Central memory CD8-positive, alpha-beta T cell (primary cell): ENCODE data around the gene HELZ2.
"Not testable (repeated sequence)": the region's sequence is repeated elsewhere in the genome, so short reads cannot be mapped to it uniquely, and the experiment has no call there.

Experiments
- ATAC-seq: fragments of 150-1000 bp; cut with Tn5 transposase; replicated peaks from 2 replicates; pipeline ENCODE4 v1.10.0; 2022; ENCODE audit warnings: mild to moderate bottlenecking, moderate FRiP score, moderate number of reproducible peaks; ENCODE audit not compliant: poor library complexity, severe bottlenecking; ENCODE audit errors: extremely low read depth
- DNase-seq, 2 donors: peaks; one replicate each; pipeline ENCODE4 v3.0.0; 2021; ENCODE audit warnings: low spot score in 2 of 2
- H3K27ac Mint-ChIP-seq: one replicate; pipeline ENCODE4 v1.8.0; 2022; ENCODE audit warnings: low read depth, mild to moderate bottlenecking, moderate library complexity, mixed read lengths
- H3K27me3 Mint-ChIP-seq: one replicate; pipeline ENCODE4 v1.8.0; 2022; ENCODE audit warnings: mixed read lengths
- H3K36me3 Mint-ChIP-seq: one replicate; pipeline ENCODE4 v1.8.0; 2022; ENCODE audit warnings: mild to moderate bottlenecking, moderate library complexity, mixed read lengths; ENCODE audit not compliant: insufficient read depth
- H3K4me1 Mint-ChIP-seq: one replicate; pipeline ENCODE4 v1.8.0; 2022; ENCODE audit warnings: mixed read lengths
- H3K4me3 Mint-ChIP-seq: one replicate; pipeline ENCODE4 v1.8.0; 2022; ENCODE audit warnings: mild to moderate bottlenecking, moderate library complexity, mixed read lengths
- H3K9me3 Mint-ChIP-seq: one replicate; pipeline ENCODE4 v1.8.0; 2022; ENCODE audit warnings: mixed read lengths

The HELZ2 gene

GRCh38 chr20:63612276-63612931 is 38.4 kb upstream of the HELZ2 start:
- Mint-ChIP-seq H3K27ac (no peak overlapping the region), H3K4me3 (no peak overlapping the region), H3K4me1 (peaks cover 6% of the 10 kb centered on the region), H3K9me3 (no peaks in the 10 kb centered on the region), H3K36me3 (peaks cover 14% of the 10 kb centered on the region), H3K27me3 (no peaks in the 10 kb centered on the region)
- no peak for ATAC-seq
- DNase-seq: no peak

- peaks cover 9% of the 10 kb centered on the region for H3K36me3 Mint-ChIP-seq
- H3K27ac Mint-ChIP-seq: no peak overlapping the region
- H3K27me3 Mint-ChIP-seq: no peaks in the 10 kb centered on the region
- DNase-seq (no peak), ATAC-seq (no peak)
- H3K9me3 Mint-ChIP-seq: no peaks in the 10 kb centered on the region
- H3K4me3 Mint-ChIP-seq: no peak overlapping the region
- peaks cover 6% of the 10 kb centered on the region for H3K4me1 Mint-ChIP-seq
These were observed 37.6 kb upstream of the HELZ2 start for GRCh38 chr20:63611646-63612045.

GRCh38 chr20:63610581-63611435 is 36.8 kb upstream of the HELZ2 start:
- Mint-ChIP-seq H3K27me3 (no peaks in the 10 kb centered on the region), H3K36me3 (peaks cover 8% of the 10 kb centered on the region), H3K4me3 (no peak overlapping the region), H3K27ac (no peak overlapping the region), H3K4me1 (peaks cover 6% of the 10 kb centered on the region), H3K9me3 (no peaks in the 10 kb centered on the region)
- no peak for DNase-seq
- ATAC-seq: no peak

GRCh38 chr20:63606686-63607085 is 32.6 kb upstream of the HELZ2 start:
- Mint-ChIP-seq H3K27me3 (no peaks in the 10 kb centered on the region), H3K27ac (peak overlapping the region; percentile 55), H3K4me1 (no peaks in the 10 kb centered on the region), H3K36me3 (peaks cover 13% of the 10 kb centered on the region), H3K4me3 (no peak overlapping the region), H3K9me3 (no peaks in the 10 kb centered on the region)
- ATAC-seq (no peak), DNase-seq (no peak)

GRCh38 chr20:63602321-63602720 is 28.3 kb upstream of the HELZ2 start:
- peaks cover 10% of the 10 kb centered on the region for H3K4me1 Mint-ChIP-seq
- no peak for ATAC-seq
- DNase-seq: no peak
- no peaks in the 10 kb centered on the region for H3K27me3 Mint-ChIP-seq
- H3K36me3 Mint-ChIP-seq: peaks cover 29% of the 10 kb centered on the region
- H3K4me3 Mint-ChIP-seq: no peak overlapping the region
- peak overlapping the region; percentile 76 for H3K27ac Mint-ChIP-seq
- no peaks in the 10 kb centered on the region for H3K9me3 Mint-ChIP-seq

GRCh38 chr20:63601679-63602078 is 27.6 kb upstream of the HELZ2 start:
- peaks cover 30% of the 10 kb centered on the region for H3K36me3 Mint-ChIP-seq
- ATAC-seq: not testable (repeated sequence)
- DNase-seq: peak in 1 of 2 donors; percentile 31

GRCh38 chr20:63599396-63600050 is 25.5 kb upstream of the HELZ2 start:
- H3K4me3 Mint-ChIP-seq: no peak overlapping the region
- ATAC-seq (no peak), DNase-seq (no peak)
- no peaks in the 10 kb centered on the region for H3K9me3 Mint-ChIP-seq
- peaks cover 10% of the 10 kb centered on the region for H3K4me1 Mint-ChIP-seq
- H3K27ac Mint-ChIP-seq: peak overlapping the region; percentile 41
- H3K36me3 Mint-ChIP-seq: peaks cover 39% of the 10 kb centered on the region
- H3K27me3 Mint-ChIP-seq: no peaks in the 10 kb centered on the region

More at GRCh38 chr20:63601679-63602078, 27.6 kb upstream of the HELZ2 start:
- H3K9me3 Mint-ChIP-seq, H3K4me3 Mint-ChIP-seq, H3K27ac Mint-ChIP-seq, H3K27me3 Mint-ChIP-seq: not testable (repeated sequence)
- peaks cover 10% of the 10 kb centered on the region for H3K4me1 Mint-ChIP-seq

GRCh38 chr20:63598479-63599395 is 24.7 kb upstream of the HELZ2 start:
- H3K4me3 Mint-ChIP-seq: no peak overlapping the region
- ATAC-seq (no peak), DNase-seq (no peak)
- no peaks in the 10 kb centered on the region for H3K9me3 Mint-ChIP-seq
- H3K27ac Mint-ChIP-seq: peak overlapping the region; percentile 41
- H3K27me3 Mint-ChIP-seq: no peaks in the 10 kb centered on the region
- H3K4me1 Mint-ChIP-seq: peaks cover 10% of the 10 kb centered on the region
- H3K36me3 Mint-ChIP-seq: peaks cover 38% of the 10 kb centered on the region

GRCh38 chr20:63597651-63598478 is 23.8 kb upstream of the HELZ2 start:
- Mint-ChIP-seq H3K4me3 (no peak overlapping the region), H3K27ac (no peak overlapping the region), H3K27me3 (no peaks in the 10 kb centered on the region), H3K36me3 (peaks cover 31% of the 10 kb centered on the region), H3K4me1 (peaks cover 10% of the 10 kb centered on the region), H3K9me3 (no peaks in the 10 kb centered on the region)
- no peak for ATAC-seq
- DNase-seq: no peak

GRCh38 chr20:63596423-63596822 is 22.4 kb upstream of the HELZ2 start:
- Mint-ChIP-seq H3K27me3 (no peaks in the 10 kb centered on the region), H3K36me3 (peaks cover 34% of the 10 kb centered on the region), H3K9me3 (no peaks in the 10 kb centered on the region), H3K27ac (no peak overlapping the region), H3K4me1 (peaks cover 10% of the 10 kb centered on the region), H3K4me3 (no peak overlapping the region)
- ATAC-seq (no peak), DNase-seq (no peak)

- Mint-ChIP-seq H3K4me1 (peaks cover 10% of the 10 kb centered on the region), H3K9me3 (no peaks in the 10 kb centered on the region), H3K36me3 (peaks cover 36% of the 10 kb centered on the region), H3K4me3 (no peak overlapping the region), H3K27me3 (no peaks in the 10 kb centered on the region), H3K27ac (no peak overlapping the region)
- ATAC-seq: no peak
- DNase-seq: no peak
These were observed 21.5 kb upstream of the HELZ2 start for GRCh38 chr20:63595416-63596127.
